ENCODE results near the gene CEP112.
"Not testable (repeated sequence)": the region's sequence is repeated elsewhere in the genome, so short reads cannot be mapped to it uniquely, and the experiment has no call there.

Gene CEP112

GRCh38 chr17:65739034-65739433 lies 452.9 kb downstream of the CEP112 start:
- H3K27ac ChIP-seq = no peak overlapping the region
- peaks cover 0 to 4% (median 0%) of the 10 kb centered on the region in 3 donors for H3K36me3 ChIP-seq
- peaks cover 0 to 9% (median 4%) of the 10 kb centered on the region in 3 donors for H3K9me3 ChIP-seq
- TF ChIP-seq CTCF (IDR thresholded peaks at IDR 0.05) = no peak
- no peak for DNase-seq
- H3K4me1 ChIP-seq = peaks cover 0 to 18% (median 8%) of the 10 kb centered on the region in 4 donors
- H3K27me3 ChIP-seq = no peaks in the 10 kb centered on the region
- intact Hi-C loops (cut with DNase I; ENCODE audit: low total_unique reads) = no loop called here
- H3K4me3 ChIP-seq = no peak overlapping the region

- H3K9me3 ChIP-seq = peaks cover 0 to 9% (median 4%) of the 10 kb centered on the region in 3 donors
- intact Hi-C loops (cut with DNase I; ENCODE audit: low total_unique reads) = no loop called here
- H3K4me1 ChIP-seq = peaks cover 0 to 3% (median 2%) of the 10 kb centered on the region in 4 donors
- no peak for TF ChIP-seq CTCF (IDR thresholded peaks at IDR 0.05)
- no peak overlapping the region for H3K27ac ChIP-seq
- peaks cover 0 to 4% (median 0%) of the 10 kb centered on the region in 3 donors for H3K36me3 ChIP-seq
- DNase-seq = no peak
- no peaks in the 10 kb centered on the region for H3K27me3 ChIP-seq
- H3K4me3 ChIP-seq = no peak overlapping the region
Measured at GRCh38 chr17:65737451-65737850, 454.5 kb downstream of the CEP112 start.

GRCh38 chr17:65733314-65733713 lies 458.6 kb downstream of the CEP112 start:
- TF ChIP-seq CTCF (IDR thresholded peaks at IDR 0.05) = no peak
- intact Hi-C loops (cut with DNase I; ENCODE audit: low total_unique reads) = no loop called here
- no peak for DNase-seq
- Histone ChIP-seq H3K4me3 (no peak overlapping the region), H3K27me3 (no peaks in the 10 kb centered on the region), H3K4me1 (peaks cover 0 to 17% (median 1%) of the 10 kb centered on the region in 4 donors), H3K27ac (no peak overlapping the region), H3K9me3 (peaks cover 0 to 3% (median 0%) of the 10 kb centered on the region in 3 donors), H3K36me3 (peaks cover 0 to 4% (median 0%) of the 10 kb centered on the region in 3 donors)

- intact Hi-C loops (cut with DNase I; ENCODE audit: low total_unique reads); H3K27ac ChIP-seq; H3K4me3 ChIP-seq: not testable (repeated sequence)
Measured at GRCh38 chr17:65732667-65733066, 459.3 kb downstream of the CEP112 start.

GRCh38 chr17:65730711-65731169 lies 461.2 kb downstream of the CEP112 start:
- no peaks in the 10 kb centered on the region for H3K27me3 ChIP-seq
- no peak overlapping the region for H3K27ac ChIP-seq
- TF ChIP-seq CTCF (IDR thresholded peaks at IDR 0.05) = no peak
- peaks cover 0 to 3% (median 0%) of the 10 kb centered on the region in 3 donors for H3K9me3 ChIP-seq
- H3K36me3 ChIP-seq = no peaks in the 10 kb centered on the region
- no peak for DNase-seq
- intact Hi-C loops (cut with DNase I; ENCODE audit: low total_unique reads) = no loop called here
- no peak overlapping the region for H3K4me3 ChIP-seq
- peaks cover 0 to 17% (median 1%) of the 10 kb centered on the region in 4 donors for H3K4me1 ChIP-seq

More at GRCh38 chr17:65732667-65733066, 459.3 kb downstream of the CEP112 start:
- not testable (repeated sequence) for H3K9me3 ChIP-seq, H3K36me3 ChIP-seq, DNase-seq, H3K27me3 ChIP-seq
- H3K4me1 ChIP-seq = peaks cover 0 to 17% (median 1%) of the 10 kb centered on the region in 4 donors

- H3K4me3 ChIP-seq = no peak overlapping the region
- peaks cover 0 to 3% (median 0%) of the 10 kb centered on the region in 3 donors for H3K9me3 ChIP-seq
- no peaks in the 10 kb centered on the region for H3K36me3 ChIP-seq
- no peak overlapping the region for H3K27ac ChIP-seq
- H3K4me1 ChIP-seq = peaks cover 0 to 17% (median 1%) of the 10 kb centered on the region in 4 donors
- intact Hi-C loops (cut with DNase I; ENCODE audit: low total_unique reads) = no loop called here
- TF ChIP-seq CTCF (IDR thresholded peaks at IDR 0.05) = no peak
- no peak for DNase-seq
- no peaks in the 10 kb centered on the region for H3K27me3 ChIP-seq
Measured at GRCh38 chr17:65729207-65729606, 462.7 kb downstream of the CEP112 start.
